H9 (cell line): Measurements from ENCODE around the gene TRIM27. TPM values are rescaled to one million over a fixed set of nuclear protein-coding genes. Genes with fewer than 3 reads are reported as not detected.
"Not testable (repeated sequence)": the region's sequence is repeated elsewhere in the genome, so short reads cannot be mapped to it uniquely, and the experiment has no call there.

ENCODE experiments used
- DNase-seq: peaks from one replicate; pipeline ENCODE4 v3.0.0-alpha.2; 2017
- H2AFZ ChIP-seq: one replicate; pipeline ENCODE4 v1.6.1; 2013; ENCODE audit warnings: mild to moderate bottlenecking, low read length, control low read depth, moderate library complexity
- H2AK5ac ChIP-seq: 2 replicates; pipeline ENCODE4 v1.6.1; 2013; ENCODE audit warnings: low read length, control low read depth, mixed read lengths; ENCODE audit not compliant: insufficient read length
- H2BK120ac ChIP-seq: one replicate; pipeline ENCODE4 v1.6.1; 2013; ENCODE audit warnings: low read depth, mild to moderate bottlenecking, low read length, control low read depth, inconsistent platforms; ENCODE audit not compliant: poor library complexity, severe bottlenecking
- H2BK12ac ChIP-seq: 2 replicates; pipeline ENCODE4 v1.6.1; 2013; ENCODE audit warnings: low read length, control low read depth, mixed read lengths, low read depth; ENCODE audit not compliant: insufficient read length
- H2BK15ac ChIP-seq: 2 replicates; pipeline ENCODE4 v1.6.1; 2013; ENCODE audit warnings: low read depth, low read length, control low read depth
- H2BK20ac ChIP-seq: one replicate; pipeline ENCODE4 v1.6.1; 2013; ENCODE audit warnings: low read depth, mild to moderate bottlenecking, low read length, control low read depth, inconsistent platforms; ENCODE audit not compliant: poor library complexity, severe bottlenecking
- H2BK5ac ChIP-seq: 2 replicates; pipeline ENCODE4 v1.6.1; 2013; ENCODE audit warnings: low read length, control low read depth, mixed read lengths; ENCODE audit not compliant: insufficient read length
- H3K14ac ChIP-seq: 2 replicates; pipeline ENCODE4 v1.6.1; 2013; ENCODE audit warnings: low read length, control low read depth; ENCODE audit not compliant: insufficient read depth
- H3K18ac ChIP-seq: 2 replicates; pipeline ENCODE4 v1.6.1; 2013; ENCODE audit warnings: low read depth, mild to moderate bottlenecking, mixed read lengths, low read length, control low read depth; ENCODE audit not compliant: insufficient read length
- H3K23ac ChIP-seq: 2 replicates; pipeline ENCODE4 v1.6.1; 2013; ENCODE audit warnings: low read length, control low read depth, mixed read lengths, low read depth; ENCODE audit not compliant: insufficient read length
- H3K23me2 ChIP-seq: 2 replicates; pipeline ENCODE4 v1.6.1; 2013; ENCODE audit warnings: low read depth, mild to moderate bottlenecking, mixed read lengths, low read length, control low read depth; ENCODE audit not compliant: insufficient read length, poor library complexity, severe bottlenecking
- H3K27ac ChIP-seq: 2 replicates; pipeline ENCODE4 v1.5.1; 2013; ENCODE audit warnings: low read length, control low read depth, mixed read lengths, low read depth; ENCODE audit not compliant: insufficient read length
- H3K27me3 ChIP-seq: 2 replicates; pipeline ENCODE4 v1.6.1; 2013; ENCODE audit warnings: low read length, control low read depth, inconsistent platforms; ENCODE audit not compliant: insufficient read depth
- H3K4ac ChIP-seq: 2 replicates; pipeline ENCODE4 v1.6.1; 2013; ENCODE audit warnings: low read depth, mild to moderate bottlenecking, control low read depth, inconsistent platforms, low read length, moderate library complexity
- H3K4me1 ChIP-seq: 2 replicates; pipeline ENCODE4 v1.6.1; 2013; ENCODE audit warnings: low read length, control low read depth, inconsistent platforms; ENCODE audit not compliant: insufficient read depth
- H3K4me2 ChIP-seq: 2 replicates; pipeline ENCODE4 v1.6.1; 2013; ENCODE audit warnings: low read length, control low read depth, mixed read lengths; ENCODE audit not compliant: insufficient read length, insufficient read depth
- H3K56ac ChIP-seq: 2 replicates; pipeline ENCODE4 v1.6.1; 2013; ENCODE audit warnings: low read depth, mild to moderate bottlenecking, mixed read lengths, low read length, control low read depth; ENCODE audit not compliant: insufficient read length
- H3K79me1 ChIP-seq: 2 replicates; pipeline ENCODE4 v1.6.1; 2013; ENCODE audit warnings: low read depth, mild to moderate bottlenecking, moderate library complexity, low read length, control low read depth, inconsistent platforms; ENCODE audit not compliant: insufficient read depth, poor library complexity, severe bottlenecking
- H3K79me2 ChIP-seq: 2 replicates; pipeline ENCODE4 v1.6.1; 2013; ENCODE audit warnings: low read length, control low read depth, inconsistent platforms; ENCODE audit not compliant: insufficient read depth
- H3K9ac ChIP-seq: 2 replicates; pipeline ENCODE4 v1.6.1; 2013; ENCODE audit warnings: low read length, control low read depth, mixed read lengths; ENCODE audit not compliant: insufficient read length; ENCODE audit errors: extremely low read depth
- H3K9me3 ChIP-seq: one replicate; pipeline ENCODE4 v1.6.1; 2013; ENCODE audit warnings: low read depth, low read length, inconsistent platforms; ENCODE audit not compliant: control insufficient read depth
- H3T11ph ChIP-seq: one replicate; pipeline ENCODE4 v1.6.1; 2013; ENCODE audit warnings: mild to moderate bottlenecking, low read length, control low read depth, inconsistent platforms
- H4K20me1 ChIP-seq: one replicate; pipeline ENCODE4 v1.6.1; 2013; ENCODE audit not compliant: control insufficient read depth, insufficient read length, insufficient read depth
- H4K5ac ChIP-seq: 2 replicates; pipeline ENCODE4 v1.6.1; 2013; ENCODE audit warnings: low read depth, mild to moderate bottlenecking, mixed read lengths, low read length, control low read depth; ENCODE audit not compliant: insufficient read length
- H4K8ac ChIP-seq: replicated peaks from 2 replicates; pipeline ENCODE4 v1.6.1; 2013; ENCODE audit warnings: low read length, control low read depth, mixed read lengths, low read depth; ENCODE audit not compliant: insufficient read length
- H4K91ac ChIP-seq: 2 replicates; pipeline ENCODE4 v1.6.1; 2013; ENCODE audit warnings: low read depth, mild to moderate bottlenecking, moderate library complexity, mixed read lengths, low read length, control low read depth; ENCODE audit not compliant: insufficient read length
- H3K27ac Mint-ChIP-seq, 3 experiments: 2 replicates in 2 of 3; 3 replicates in 1 of 3; pipeline ENCODE4 v1.8.0; 2020 to 2021; ENCODE audit warnings: mixed read lengths in 3 of 3, mild to moderate bottlenecking in 1 of 3, moderate library complexity in 1 of 3
- H3K27me3 Mint-ChIP-seq: 2 replicates; pipeline ENCODE4 v1.8.0; 2021; ENCODE audit warnings: low read depth, mild to moderate bottlenecking, moderate library complexity, mixed read lengths
- H3K36me3 Mint-ChIP-seq, 3 experiments: 2 replicates in 2 of 3; 3 replicates in 1 of 3; pipeline ENCODE4 v1.8.0; 2020 to 2021; ENCODE audit warnings: low read depth in 3 of 3, mixed read lengths in 3 of 3; ENCODE audit not compliant: insufficient read depth in 1 of 3
- H3K4me1 Mint-ChIP-seq, 2 experiments: 2 replicates each; pipeline ENCODE4 v1.8.0; 2020; ENCODE audit warnings: mixed read lengths in 2 of 2
- H3K4me3 Mint-ChIP-seq, 2 experiments: 2 replicates in 1 of 2; 3 replicates in 1 of 2; pipeline ENCODE4 v1.8.0; 2020 to 2021; ENCODE audit warnings: mild to moderate bottlenecking in 2 of 2, mixed read lengths in 2 of 2, moderate library complexity in 1 of 2
- H3K9me3 Mint-ChIP-seq, 2 experiments: 2 replicates in 1 of 2; 3 replicates in 1 of 2; pipeline ENCODE4 v1.8.0; 2020; ENCODE audit warnings: mild to moderate bottlenecking in 2 of 2, mixed read lengths in 2 of 2, moderate library complexity in 1 of 2
- WGBS: extraction: QIAGEN DNeasy Blood & Tissue Kit; methylation state at CpG from one replicate; pipeline ENCODE4 v1.1.7; 2013; ENCODE audit warnings: missing lambda C conversion rate, low lambda C conversion rate, mixed read lengths; ENCODE audit not compliant: insufficient read length; ENCODE audit errors: extremely low coverage; 5-methylcytosine and 5-hydroxymethylcytosine counted together
- long read RNA-seq: library from polyadenylated mRNA; unstranded; transcript quantifications from one replicate; pipeline ENCODE4 v2.0.0, GENCODE V29; 2020
- total RNA-seq: library from RNA; stranded (reverse); gene quantifications from 2 replicates; pipeline ENCODE4 v1.2.1, GENCODE V29; 2021
- TF ChIP-seq, protein P1 (sequence below): fragments of 200-600 bp; sonication (generic); conservative IDR thresholded peaks from 3 replicates; pipeline ENCODE4 v1.8.0; 2021; ENCODE audit warnings: antibody characterized with exemption, mild to moderate bottlenecking

Gene TRIM27, protein sequence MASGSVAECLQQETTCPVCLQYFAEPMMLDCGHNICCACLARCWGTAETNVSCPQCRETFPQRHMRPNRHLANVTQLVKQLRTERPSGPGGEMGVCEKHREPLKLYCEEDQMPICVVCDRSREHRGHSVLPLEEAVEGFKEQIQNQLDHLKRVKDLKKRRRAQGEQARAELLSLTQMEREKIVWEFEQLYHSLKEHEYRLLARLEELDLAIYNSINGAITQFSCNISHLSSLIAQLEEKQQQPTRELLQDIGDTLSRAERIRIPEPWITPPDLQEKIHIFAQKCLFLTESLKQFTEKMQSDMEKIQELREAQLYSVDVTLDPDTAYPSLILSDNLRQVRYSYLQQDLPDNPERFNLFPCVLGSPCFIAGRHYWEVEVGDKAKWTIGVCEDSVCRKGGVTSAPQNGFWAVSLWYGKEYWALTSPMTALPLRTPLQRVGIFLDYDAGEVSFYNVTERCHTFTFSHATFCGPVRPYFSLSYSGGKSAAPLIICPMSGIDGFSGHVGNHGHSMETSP
- total RNA-seq: 93.1 and 98.2 TPM in 2 replicates
- long read RNA-seq, transcript TRIM27-202 (8 exons, 2,967 nt): major isoform, 759 of 862 reads
- long read RNA-seq, partial matches to known transcripts: 40 of 862 reads
- long read RNA-seq, other reads (novel, unspliced or antisense): 62 of 862 reads

DNA sequence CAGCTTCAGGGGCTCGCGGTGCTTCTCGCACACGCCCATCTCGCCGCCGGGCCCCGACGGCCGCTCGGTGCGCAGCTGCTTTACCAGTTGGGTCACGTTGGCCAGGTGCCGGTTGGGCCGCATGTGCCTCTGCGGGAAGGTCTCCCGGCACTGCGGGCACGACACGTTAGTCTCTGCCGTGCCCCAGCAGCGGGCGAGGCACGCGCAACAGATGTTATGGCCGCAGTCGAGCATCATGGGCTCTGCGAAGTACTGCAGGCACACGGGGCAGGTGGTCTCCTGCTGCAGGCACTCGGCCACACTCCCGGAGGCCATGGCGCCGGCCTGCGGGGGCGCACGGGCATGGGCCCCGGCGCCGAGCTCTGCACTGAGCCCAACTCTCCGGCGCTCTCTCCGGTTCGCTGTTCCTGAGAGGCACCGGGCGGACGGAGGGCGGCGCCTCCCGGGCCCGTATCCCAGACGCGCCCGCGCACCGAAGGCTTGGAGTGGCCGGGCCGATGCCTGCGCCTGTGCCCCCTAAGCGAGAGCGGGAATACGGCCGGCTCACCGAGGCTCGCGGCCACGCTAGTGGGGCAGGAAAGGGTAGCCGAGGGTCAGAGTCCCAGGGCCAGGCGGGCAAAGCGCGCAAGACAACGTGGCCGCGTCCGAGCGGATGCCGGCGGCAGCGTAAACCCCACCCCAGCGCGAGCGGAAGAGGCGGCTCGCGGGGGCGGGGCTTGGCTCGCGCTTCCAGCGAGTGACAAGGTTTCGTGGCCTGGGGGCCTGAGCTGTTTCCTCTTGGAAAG, at the start of gene TRIM27:
Gene TRIM27, minus strand, starts transcription at position 668 of the 785 bp plus-strand sequence. Its CDS starts 353 bp downstream, at position 315.
- DNase-seq: peak; percentile 90
- Histone ChIP-seq H3K18ac (peak within 1 kb of the TSS; percentile 92), H3K4me1 (no peaks in the 10 kb centered on the region; the same call in 1 of the 2 replicates), H4K5ac (peak within 1 kb of the TSS; percentile 19), H3T11ph (no peak within 1 kb of the TSS), H3K56ac (no peak within 1 kb of the TSS), H3K79me1 (peaks cover 22% of the 10 kb centered on the region), H2BK5ac (no peak within 1 kb of the TSS), H2BK12ac (no peak within 1 kb of the TSS), H2BK120ac (no peak within 1 kb of the TSS), H4K91ac (peak within 1 kb of the TSS; percentile 87), H4K20me1 (no peaks in the 10 kb centered on the region), H3K23ac (no peak within 1 kb of the TSS), H3K14ac (peak within 1 kb of the TSS; percentile 97), H3K9me3 (no peaks in the 10 kb centered on the region), H2AFZ (no peak within 1 kb of the TSS), H4K8ac (no peak within 1 kb of the TSS), H2BK20ac (no peak within 1 kb of the TSS), H3K27me3 (no peaks in the 10 kb centered on the region), H3K23me2 (peaks cover 4% of the 10 kb centered on the region), H3K4ac (peak within 1 kb of the TSS; percentile 42; the same call in 1 of the 2 replicates), H3K4me2 (peak within 1 kb of the TSS; percentile 94), H3K79me2 (peaks cover 27% of the 10 kb centered on the region; the same call in 1 of the 2 replicates), H3K27ac (no peak within 1 kb of the TSS), H3K9ac (peak within 1 kb of the TSS; percentile 89), H2BK15ac (no peak within 1 kb of the TSS), H2AK5ac (no peak within 1 kb of the TSS)
- no peaks in the 10 kb centered on the region for H3K9me3 Mint-ChIP-seq
- H3K4me3 Mint-ChIP-seq: peak within 1 kb of the TSS; percentile 92 to 95
- TF ChIP-seq, protein P1, sequence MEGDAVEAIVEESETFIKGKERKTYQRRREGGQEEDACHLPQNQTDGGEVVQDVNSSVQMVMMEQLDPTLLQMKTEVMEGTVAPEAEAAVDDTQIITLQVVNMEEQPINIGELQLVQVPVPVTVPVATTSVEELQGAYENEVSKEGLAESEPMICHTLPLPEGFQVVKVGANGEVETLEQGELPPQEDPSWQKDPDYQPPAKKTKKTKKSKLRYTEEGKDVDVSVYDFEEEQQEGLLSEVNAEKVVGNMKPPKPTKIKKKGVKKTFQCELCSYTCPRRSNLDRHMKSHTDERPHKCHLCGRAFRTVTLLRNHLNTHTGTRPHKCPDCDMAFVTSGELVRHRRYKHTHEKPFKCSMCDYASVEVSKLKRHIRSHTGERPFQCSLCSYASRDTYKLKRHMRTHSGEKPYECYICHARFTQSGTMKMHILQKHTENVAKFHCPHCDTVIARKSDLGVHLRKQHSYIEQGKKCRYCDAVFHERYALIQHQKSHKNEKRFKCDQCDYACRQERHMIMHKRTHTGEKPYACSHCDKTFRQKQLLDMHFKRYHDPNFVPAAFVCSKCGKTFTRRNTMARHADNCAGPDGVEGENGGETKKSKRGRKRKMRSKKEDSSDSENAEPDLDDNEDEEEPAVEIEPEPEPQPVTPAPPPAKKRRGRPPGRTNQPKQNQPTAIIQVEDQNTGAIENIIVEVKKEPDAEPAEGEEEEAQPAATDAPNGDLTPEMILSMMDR: no peak
- H3K27me3 Mint-ChIP-seq: no peaks in the 10 kb centered on the region
- H3K36me3 Mint-ChIP-seq: peaks cover 37 to 42% (median 38%) of the 10 kb centered on the region in 3 experiments; a peak in 6 of 7 replicates
- H3K27ac Mint-ChIP-seq: peak within 1 kb of the TSS; percentile 80 to 94 (median 89)
- no CpG with 5 or more reads among the region's 89 CpGs for WGBS
- peaks cover 14 to 21% of the 10 kb centered on the region in 2 experiments for H3K4me1 Mint-ChIP-seq

DNA sequence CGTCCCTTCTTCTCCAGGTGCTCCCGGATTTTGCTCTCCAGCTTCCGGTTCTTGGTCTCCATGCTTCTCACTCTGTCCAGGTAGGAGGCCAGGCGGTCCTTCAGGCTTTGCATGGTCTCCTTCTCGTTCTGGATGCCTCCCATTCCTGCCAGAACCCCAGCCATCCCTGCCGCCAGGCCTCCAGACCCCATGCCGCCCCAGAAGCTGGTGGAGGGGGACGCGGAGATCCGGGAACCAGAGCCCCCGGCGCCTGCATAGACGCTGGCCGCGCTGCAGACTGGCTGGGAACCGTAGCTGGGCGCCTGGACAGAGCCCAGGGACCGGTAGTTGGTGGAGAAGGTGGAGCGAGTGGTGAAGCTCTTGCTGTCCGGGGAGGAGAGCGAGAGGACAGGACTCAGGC, 46.3 kb upstream of the TRIM27 start:
- H2BK15ac ChIP-seq, H3K4me3 Mint-ChIP-seq, H3K4me1 ChIP-seq, H3K18ac ChIP-seq, H3K27ac Mint-ChIP-seq, H3K23me2 ChIP-seq, H3K4me1 Mint-ChIP-seq, H2BK120ac ChIP-seq, H3K23ac ChIP-seq, H4K5ac ChIP-seq, H3K14ac ChIP-seq, H2AFZ ChIP-seq, H2BK5ac ChIP-seq, H4K91ac ChIP-seq, H3K4me2 ChIP-seq, H3K9ac ChIP-seq, H3K27me3 ChIP-seq, H2BK20ac ChIP-seq, H3K4ac ChIP-seq, H3K79me1 ChIP-seq, H3K56ac ChIP-seq, DNase-seq, H2BK12ac ChIP-seq, H2AK5ac ChIP-seq, H4K8ac ChIP-seq, H3K79me2 ChIP-seq, H4K20me1 ChIP-seq, H3K9me3 ChIP-seq, H3K27ac ChIP-seq, H3T11ph ChIP-seq: not testable (repeated sequence)
- WGBS: no CpG with 5 or more reads among the region's 21 CpGs
- Mint-ChIP-seq H3K9me3 (peaks cover 17 to 26% of the 10 kb centered on the region in 2 experiments), H3K36me3 (peaks cover 5 to 13% (median 5%) of the 10 kb centered on the region in 3 experiments; a peak in 5 of 7 replicates), H3K27me3 (peaks cover 13% of the 10 kb centered on the region)
